Psoas muscle (tissue), 8 donors: ENCODE results near the gene CCDC85A. TPM values are rescaled to one million over a fixed set of nuclear protein-coding genes. Genes with fewer than 3 reads are reported as not detected.

ENCODE experiments used
- ATAC-seq, 4 donors: fragments of 200-7000 bp; cut with Tn5 transposase; one replicate each; pipeline ENCODE4 v1.9.1; 2020; ENCODE audit warnings: moderate library complexity in 3 of 4, mild to moderate bottlenecking in 2 of 4
- DNase-seq, 2 donors: peaks; one replicate each; pipeline ENCODE4 v3.0.0-alpha.2; 2020
- H3K27ac ChIP-seq: fragments of 200-600 bp; one replicate; pipeline ENCODE4 v1.8.0; 2022
- H3K27me3 ChIP-seq, 3 donors: fragments of 200-600 bp in 1 of 3; one replicate each; pipeline versions ENCODE4 v1.6.1 to v1.8.0; 2013 to 2022; ENCODE audit warnings: low read length in 2 of 3, mild to moderate bottlenecking in 2 of 3, moderate library complexity in 1 of 3; ENCODE audit not compliant: insufficient read depth in 3 of 3
- H3K36me3 ChIP-seq, 2 donors: fragments of 200-600 bp in 1 of 2; one replicate each; pipeline versions ENCODE4 v1.6.1 to v1.8.0; 2013 to 2022; ENCODE audit warnings: low read depth in 1 of 2, mild to moderate bottlenecking in 1 of 2, moderate library complexity in 1 of 2; ENCODE audit not compliant: insufficient read depth in 1 of 2
- H3K4me1 ChIP-seq: fragments of 200-600 bp; one replicate; pipeline ENCODE4 v1.8.0; 2022
- H3K4me3 ChIP-seq: fragments of 200-600 bp; one replicate; pipeline ENCODE4 v1.8.0; 2022; ENCODE audit warnings: mild to moderate bottlenecking
- H3K9me3 ChIP-seq: fragments of 200-600 bp; one replicate; pipeline ENCODE4 v1.8.0; 2022
- WGBS, 3 donors: extraction: QIAGEN DNeasy Blood & Tissue Kit; methylation state at CpG; one replicate each; pipeline versions ENCODE4 v1.1.6 to v1.1.7; 2013; 5-methylcytosine and 5-hydroxymethylcytosine counted together
- intact Hi-C, 2 donors: fragments of 100-400 bp; cut with DNase I; formaldehyde crosslinking; loops; one replicate each; pipeline versions ENCODE4 v1.11.0 to v1.14.2; 2022
- polyA plus RNA-seq, 3 donors: library from polyadenylated mRNA; stranded (reverse); fragments of 200-250 nt; gene quantifications; one replicate each; pipeline ENCODE4 v1.2.3, GENCODE V29; 2013
- total RNA-seq, 4 donors: library from RNA; stranded (reverse); fragmentation: NEBNext Ultra II Directional in 2 of 4; extraction: Animal tissue kit (Norgen Biotek cat#: 25700) in 2 of 4; gene quantifications; one replicate each; pipeline versions ENCODE4 v1.2.1 to v1.2.4, GENCODE V29; 2021 to 2023
- TF ChIP-seq, protein P1 (sequence below): fragments of 200-600 bp; IDR thresholded peaks from one replicate; pipeline ENCODE4 v1.8.0; 2022; ENCODE audit warnings: antibody characterized with exemption
- donor health status: healthy with polysubstance abuse.
- donor health status: DM: no; HTN: no; CAD: no; lungs with moderate emphysema.
- donor health status: Bipolar disorder and iron deficiency.
- donor health status: healthy.
- donor health status: DM: yes; HTN: yes; CAD: no.
- donor health status: DM: no; HTN: no; CAD: no.
- donor health status: DM: no; HTN: no; CAD: no.
- donor health status: DM: yes; HTN: yes; CAD: no.

CCDC85A gene
- total and polyA plus RNA-seq, 7 donors: 1.8 to 5.6 (median 1.9) TPM

DNA sequence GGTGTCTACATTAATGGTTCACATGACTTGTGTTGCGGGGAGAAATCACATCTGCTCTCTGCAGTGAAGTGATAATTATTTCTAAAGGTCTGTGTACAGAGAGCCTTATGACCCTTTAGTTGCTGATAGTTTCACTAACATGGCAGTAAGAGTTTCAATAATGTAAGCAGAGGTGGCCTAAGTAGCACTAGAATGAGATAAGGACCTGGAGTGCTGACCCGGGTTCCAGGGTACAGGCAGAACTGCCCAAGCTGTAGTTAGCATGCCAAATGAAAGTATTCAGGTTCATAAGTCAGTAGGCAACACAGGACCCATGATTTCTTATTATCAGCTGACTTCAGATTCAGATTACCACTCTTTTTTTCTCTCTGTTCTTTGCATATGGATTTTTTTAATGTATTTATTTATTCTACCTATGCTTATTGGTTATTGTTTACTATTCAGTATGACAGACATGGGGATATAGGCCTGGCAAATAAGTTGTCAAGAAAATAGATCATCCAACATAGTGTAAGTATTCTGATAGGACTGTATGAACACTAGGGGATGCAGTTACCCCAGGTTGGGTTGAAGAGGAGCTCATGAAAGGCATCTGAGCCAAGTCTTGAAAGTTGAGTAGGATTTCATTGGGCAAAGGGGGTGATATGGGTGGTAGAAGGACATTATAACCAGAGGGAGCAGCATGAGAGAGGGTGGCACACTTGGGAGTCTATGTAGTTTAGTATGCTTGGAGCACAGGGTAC, 105.2 kb downstream of the CCDC85A start:
- H3K27ac ChIP-seq: no peak overlapping the region
- intact Hi-C loops: no loop called here
- no peaks in the 10 kb centered on the region for H3K36me3 ChIP-seq
- no peaks in the 10 kb centered on the region for H3K27me3 ChIP-seq
- H3K9me3 ChIP-seq: no peaks in the 10 kb centered on the region
- H3K4me3 ChIP-seq: no peak overlapping the region
- TF ChIP-seq, protein P1, sequence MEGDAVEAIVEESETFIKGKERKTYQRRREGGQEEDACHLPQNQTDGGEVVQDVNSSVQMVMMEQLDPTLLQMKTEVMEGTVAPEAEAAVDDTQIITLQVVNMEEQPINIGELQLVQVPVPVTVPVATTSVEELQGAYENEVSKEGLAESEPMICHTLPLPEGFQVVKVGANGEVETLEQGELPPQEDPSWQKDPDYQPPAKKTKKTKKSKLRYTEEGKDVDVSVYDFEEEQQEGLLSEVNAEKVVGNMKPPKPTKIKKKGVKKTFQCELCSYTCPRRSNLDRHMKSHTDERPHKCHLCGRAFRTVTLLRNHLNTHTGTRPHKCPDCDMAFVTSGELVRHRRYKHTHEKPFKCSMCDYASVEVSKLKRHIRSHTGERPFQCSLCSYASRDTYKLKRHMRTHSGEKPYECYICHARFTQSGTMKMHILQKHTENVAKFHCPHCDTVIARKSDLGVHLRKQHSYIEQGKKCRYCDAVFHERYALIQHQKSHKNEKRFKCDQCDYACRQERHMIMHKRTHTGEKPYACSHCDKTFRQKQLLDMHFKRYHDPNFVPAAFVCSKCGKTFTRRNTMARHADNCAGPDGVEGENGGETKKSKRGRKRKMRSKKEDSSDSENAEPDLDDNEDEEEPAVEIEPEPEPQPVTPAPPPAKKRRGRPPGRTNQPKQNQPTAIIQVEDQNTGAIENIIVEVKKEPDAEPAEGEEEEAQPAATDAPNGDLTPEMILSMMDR: no peak
- DNase-seq (no peak), ATAC-seq (no peak)
- 81 to 91% (median 82%) methylated on average over 2 of the region's 2 CpGs for WGBS, 3 donors
- H3K4me1 ChIP-seq: no peaks in the 10 kb centered on the region

DNA sequence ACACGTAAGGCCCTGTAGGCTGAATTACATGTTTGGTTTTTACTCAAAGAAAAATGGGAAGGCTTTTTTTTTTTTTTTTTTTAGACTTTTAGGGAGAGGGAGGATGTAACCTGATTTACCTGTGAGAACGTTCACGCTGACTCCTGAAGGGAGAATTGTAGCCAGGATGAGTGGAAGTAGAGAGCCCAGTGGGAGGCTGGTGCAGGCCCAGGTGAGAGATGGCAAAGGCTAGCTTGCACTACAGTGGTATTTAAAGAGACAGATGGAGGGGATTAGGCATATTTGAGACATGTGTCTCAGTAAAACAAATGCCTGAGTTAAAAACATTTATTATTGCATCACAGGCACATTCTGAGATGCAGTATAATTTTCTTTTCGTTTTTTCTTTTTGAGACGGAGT, 107.9 kb downstream of the CCDC85A start:
- no peak for DNase-seq
- 86 to 92% (median 90%) methylated on average over 5 of the region's 5 CpGs for WGBS, 3 donors
- Histone ChIP-seq H3K4me1 (no peaks in the 10 kb centered on the region), H3K9me3 (no peaks in the 10 kb centered on the region), H3K4me3 (no peak overlapping the region), H3K27me3 (no peaks in the 10 kb centered on the region), H3K36me3 (no peaks in the 10 kb centered on the region), H3K27ac (no peak overlapping the region)
- TF ChIP-seq, protein P1: no peak
- ATAC-seq: no peak
- intact Hi-C loops: no loop called here

DNA sequence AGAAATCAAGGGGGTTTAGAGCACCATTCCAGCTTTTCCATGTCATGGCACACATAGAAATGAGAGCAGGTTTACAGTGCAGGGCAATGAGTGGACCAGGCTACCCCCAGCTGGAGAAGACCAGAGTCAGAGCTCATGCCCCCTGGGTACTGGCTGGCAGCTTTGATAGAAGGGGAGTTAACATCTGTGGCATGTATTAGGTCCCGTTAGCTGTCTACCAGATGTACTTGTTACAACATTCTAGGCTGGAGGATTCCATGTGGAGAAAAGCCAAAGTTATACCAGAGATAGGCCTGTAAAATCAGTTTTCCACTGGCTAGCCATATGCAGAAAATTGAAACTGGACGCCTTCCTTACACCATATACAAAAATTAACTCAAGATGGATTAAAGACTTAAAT, 109.2 kb downstream of the CCDC85A start:
- H3K27me3 ChIP-seq: no peaks in the 10 kb centered on the region
- no peak overlapping the region for H3K27ac ChIP-seq
- H3K4me3 ChIP-seq: no peak overlapping the region
- no peaks in the 10 kb centered on the region for H3K9me3 ChIP-seq
- WGBS, 3 donors: 51 to 69% (median 55%) methylated on average over 2 of the region's 2 CpGs
- TF ChIP-seq, protein P1: no peak
- DNase-seq: no peak
- intact Hi-C loops: no loop called here
- no peaks in the 10 kb centered on the region for H3K4me1 ChIP-seq
- H3K36me3 ChIP-seq: no peaks in the 10 kb centered on the region
- no peak for ATAC-seq

DNA sequence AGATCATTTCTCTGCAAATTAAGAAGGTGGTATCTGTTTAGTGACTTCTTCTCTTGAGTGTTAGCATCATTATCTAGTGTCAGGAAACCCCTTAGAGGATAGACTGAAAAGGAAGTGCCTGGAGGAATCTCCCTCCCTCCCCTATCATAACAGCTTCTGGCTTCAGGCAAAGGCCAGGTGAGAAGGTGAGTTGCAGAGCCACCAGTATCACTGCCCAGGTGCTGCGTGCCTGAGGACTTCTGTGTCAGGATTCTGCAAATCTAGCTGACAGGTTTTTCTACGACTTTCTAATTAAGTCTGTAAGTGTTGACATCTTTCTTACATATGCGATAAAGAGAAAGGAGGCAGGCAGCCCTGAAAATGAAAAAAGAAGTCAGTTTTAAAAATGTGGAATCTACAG, 111.9 kb downstream of the CCDC85A start:
- WGBS, 3 donors: 86 to 91% (median 90%) methylated on average over 3 of the region's 3 CpGs

More for the DNA sequence above, 111.9 kb downstream of the CCDC85A start:
- H3K9me3 ChIP-seq: no peaks in the 10 kb centered on the region
- no peaks in the 10 kb centered on the region for H3K36me3 ChIP-seq
- no peaks in the 10 kb centered on the region for H3K27me3 ChIP-seq
- TF ChIP-seq, protein P1: no peak
- no peak overlapping the region for H3K4me3 ChIP-seq
- intact Hi-C loops: no loop called here
- no peak for ATAC-seq
- H3K27ac ChIP-seq: no peak overlapping the region
- no peak for DNase-seq
- H3K4me1 ChIP-seq: no peaks in the 10 kb centered on the region
